Neural crest cell (in vitro differentiated cells): Measurements from ENCODE around the gene RAX. TPM values are rescaled to one million over a fixed set of nuclear protein-coding genes. Genes with fewer than 3 reads are reported as not detected.

Experiments used
- DNase-seq: peaks from one replicate; pipeline ENCODE4 v3.0.0; 2021; ENCODE audit warnings: low read depth, mixed read lengths, low spot score
- H3K27ac Mint-ChIP-seq: one replicate; pipeline ENCODE4 v1.8.0; 2021; ENCODE audit warnings: mild to moderate bottlenecking, mixed read lengths; ENCODE audit not compliant: unreplicated experiment
- H3K27me3 Mint-ChIP-seq: 2 replicates; pipeline ENCODE4 v1.8.0; 2021; ENCODE audit warnings: low read depth, mild to moderate bottlenecking, mixed read lengths
- H3K36me3 Mint-ChIP-seq: 2 replicates; pipeline ENCODE4 v1.8.0; 2021; ENCODE audit warnings: low read depth, mild to moderate bottlenecking, mixed read lengths
- H3K4me1 Mint-ChIP-seq: 2 replicates; pipeline ENCODE4 v1.8.0; 2021; ENCODE audit warnings: mixed read lengths
- H3K4me3 Mint-ChIP-seq: one replicate; pipeline ENCODE4 v1.8.0; 2021; ENCODE audit warnings: mild to moderate bottlenecking, mixed read lengths
- H3K9me3 Mint-ChIP-seq: 2 replicates; pipeline ENCODE4 v1.8.0; 2021; ENCODE audit warnings: mixed read lengths
- CTCF ChIP-seq: fragments of 200-600 bp; sonication (generic); conservative IDR thresholded peaks from 2 replicates; pipeline ENCODE4 v1.5.0; 2021; ENCODE audit warnings: antibody characterized with exemption, mild to moderate bottlenecking
- total RNA-seq: library from RNA; stranded (reverse); gene quantifications from 2 replicates; pipeline ENCODE4 v1.2.1, GENCODE V29; 2021

The RAX gene
- total RNA-seq, 1 donor from 2014 or later, result not detected

GRCh38 chr18:59266459-59266858, 6.8 kb downstream of the RAX start:
- Mint-ChIP-seq H3K4me1 (peaks cover 21% of the 10 kb centered on the region), H3K4me3 (no peak overlapping the region), H3K9me3 (no peaks in the 10 kb centered on the region)

DNA sequence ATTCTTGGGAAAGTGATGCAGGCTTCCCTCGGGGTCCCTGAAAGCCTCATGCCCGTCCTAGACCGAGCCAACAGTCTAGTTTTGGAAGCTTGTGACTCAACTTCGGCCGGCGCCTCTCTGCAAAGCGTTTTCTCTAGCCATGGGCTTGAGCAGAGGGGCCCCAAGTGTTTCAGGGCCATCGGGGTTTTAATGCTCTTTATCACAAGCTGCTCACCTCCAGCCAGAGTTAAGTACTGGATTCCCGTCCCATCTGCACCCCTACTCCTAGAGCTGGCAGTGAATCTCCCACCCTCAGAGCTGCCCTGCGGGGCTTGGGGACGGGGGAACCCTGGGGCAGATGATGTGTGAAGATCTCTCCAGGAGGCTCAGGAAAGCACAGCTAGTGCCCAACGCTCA, 7.3 kb downstream of the RAX start:
- H3K36me3 Mint-ChIP-seq, result no peaks in the 10 kb centered on the region
- TF ChIP-seq CTCF, result no peak
- peaks cover 21% of the 10 kb centered on the region for H3K4me1 Mint-ChIP-seq
- H3K27me3 Mint-ChIP-seq, result peaks cover 98% of the 10 kb centered on the region
- DNase-seq, result no peak
- H3K27ac Mint-ChIP-seq, result no peak overlapping the region
- H3K4me3 Mint-ChIP-seq, result no peak overlapping the region
- no peaks in the 10 kb centered on the region for H3K9me3 Mint-ChIP-seq

More at GRCh38 chr18:59266459-59266858, 6.8 kb downstream of the RAX start:
- Mint-ChIP-seq H3K27ac (no peak overlapping the region), H3K36me3 (no peaks in the 10 kb centered on the region), H3K27me3 (peaks cover 98% of the 10 kb centered on the region)
- DNase-seq, result no peak
- TF ChIP-seq CTCF, result no peak

DNA sequence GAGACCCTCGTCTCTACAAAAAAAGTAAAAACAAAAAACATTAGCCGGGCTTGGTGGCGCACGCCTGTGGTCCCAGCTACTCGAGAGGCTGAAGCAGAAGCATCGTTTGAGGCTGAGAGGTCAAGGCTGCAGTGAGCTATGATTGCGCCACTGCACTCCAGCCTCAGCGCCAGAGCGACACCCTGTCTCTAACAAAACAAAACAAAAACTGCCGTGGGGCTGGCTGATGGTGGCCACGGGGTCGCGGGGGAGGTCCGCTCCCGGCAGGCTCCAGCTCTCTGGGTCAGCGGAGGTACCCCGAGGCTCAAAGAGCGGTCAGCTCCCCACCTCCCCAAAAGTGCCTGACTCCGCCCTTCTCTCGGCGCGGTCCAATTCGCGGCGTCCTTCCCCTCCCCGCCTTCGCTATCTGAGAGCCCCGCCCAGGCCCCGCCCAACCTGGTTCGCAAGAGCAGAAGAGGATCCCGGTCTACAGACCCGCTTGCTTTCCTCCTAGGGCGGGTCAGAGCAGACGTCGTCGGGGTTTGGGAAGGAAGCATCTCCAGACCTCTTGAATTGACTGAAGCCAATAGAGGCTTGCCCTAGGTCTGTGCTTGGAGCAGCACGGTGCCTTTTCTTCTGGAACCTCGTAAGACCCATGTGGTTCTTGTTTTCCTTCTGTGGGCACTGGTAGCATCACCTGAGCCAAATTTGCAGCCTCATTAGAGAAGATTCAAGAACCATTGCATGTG, 7.8 kb downstream of the RAX start:
- no peak for DNase-seq
- Mint-ChIP-seq H3K27ac (no peak overlapping the region), H3K4me3 (no peak overlapping the region), H3K4me1 (peaks cover 21% of the 10 kb centered on the region), H3K9me3 (peaks cover 4% of the 10 kb centered on the region), H3K36me3 (no peaks in the 10 kb centered on the region), H3K27me3 (peaks cover 98% of the 10 kb centered on the region)
- TF ChIP-seq CTCF, result no peak

GRCh38 chr18:59264651-59265245, 8.5 kb downstream of the RAX start:
- Mint-ChIP-seq H3K9me3 (peaks cover 4% of the 10 kb centered on the region), H3K27me3 (peaks cover 98% of the 10 kb centered on the region), H3K4me1 (peaks cover 18% of the 10 kb centered on the region), H3K36me3 (no peaks in the 10 kb centered on the region), H3K27ac (no peak overlapping the region), H3K4me3 (no peak overlapping the region)
- TF ChIP-seq CTCF, result no peak
- DNase-seq, result no peak

- Mint-ChIP-seq H3K36me3 (no peaks in the 10 kb centered on the region), H3K4me1 (peaks cover 15% of the 10 kb centered on the region)
- no peak for TF ChIP-seq CTCF
Measured at GRCh38 chr18:59264121-59264571, 9.1 kb downstream of the RAX start.

More at GRCh38 chr18:59264121-59264571, 9.1 kb downstream of the RAX start:
- no peak for DNase-seq
- H3K9me3 Mint-ChIP-seq, result peaks cover 4% of the 10 kb centered on the region
- peaks cover 99% of the 10 kb centered on the region for H3K27me3 Mint-ChIP-seq
- no peak overlapping the region for H3K27ac Mint-ChIP-seq
- no peak overlapping the region for H3K4me3 Mint-ChIP-seq
